Ishikawa (cell line): ENCODE data around the gene ACKR3.

Experiments used
- CEBPB ChIP-seq: IDR thresholded peaks from 2 replicates; pipeline ENCODE4 v1.6.1; 2012
- CREB1 ChIP-seq: IDR thresholded peaks from 2 replicates; pipeline ENCODE4 v1.6.1; 2012; ENCODE audit warnings: low read depth
- EGR1 ChIP-seq: IDR thresholded peaks from 2 replicates; pipeline ENCODE4 v1.6.1; 2012
- EP300 ChIP-seq: IDR thresholded peaks from 2 replicates; pipeline ENCODE4 v1.6.1; 2012; ENCODE audit warnings: borderline replicate concordance
- FOXM1 ChIP-seq: IDR thresholded peaks from 2 replicates; pipeline ENCODE4 v1.6.1; 2012; ENCODE audit warnings: low read depth, borderline replicate concordance
- MAX ChIP-seq: IDR thresholded peaks from 2 replicates; pipeline ENCODE4 v1.6.1; 2012
- NFIC ChIP-seq: IDR thresholded peaks from 2 replicates; pipeline ENCODE4 v1.6.1; 2012
- RAD21 ChIP-seq: IDR thresholded peaks from 2 replicates; pipeline ENCODE4 v1.6.1; 2012; ENCODE audit warnings: low read depth
- REST ChIP-seq: IDR thresholded peaks from 2 replicates; pipeline ENCODE4 v1.6.1; 2012; ENCODE audit warnings: low read depth, mild to moderate bottlenecking
- TAF1 ChIP-seq: IDR thresholded peaks from 2 replicates; pipeline ENCODE4 v1.6.1; 2012; ENCODE audit warnings: low read depth, mild to moderate bottlenecking
- TCF12 ChIP-seq: IDR thresholded peaks from 2 replicates; pipeline ENCODE4 v1.6.1; 2012; ENCODE audit warnings: low read depth
- TEAD4 ChIP-seq: IDR thresholded peaks from 2 replicates; pipeline ENCODE4 v1.6.1; 2012
- USF1 ChIP-seq: IDR thresholded peaks from 2 replicates; pipeline ENCODE4 v1.6.1; 2012
- ZBTB7A ChIP-seq: IDR thresholded peaks from 2 replicates; pipeline ENCODE4 v1.6.1; 2012; ENCODE audit warnings: low read depth

- TF ChIP-seq MAX (no peak), TAF1 (no peak), REST (no peak), EP300 (no peak), CEBPB (no peak), TCF12 (no peak), USF1 (no peak), FOXM1 (no peak), TEAD4 (no peak), CREB1 (no peak), ZBTB7A (no peak), RAD21 (no peak), EGR1 (no peak), NFIC (no peak)
These were observed 16.1 kb upstream of the ACKR3 start for GRCh38 chr2:236553522-236553921.
